ENCODE measurements around the gene ZNF546.

GRCh38 chr19:39966617-39967016 is 30.2 kb upstream of the ZNF546 start:
- TF ChIP-seq POLR2A (IDR thresholded peaks at IDR 0.05; ENCODE audit: low read length) (no peak), REST (IDR thresholded peaks at IDR 0.05) (no peak), CTCF (IDR thresholded peaks at IDR 0.05) (no peak), GATA3 (IDR thresholded peaks at IDR 0.05; ENCODE audit: borderline replicate concordance) (no peak), USF2 (IDR thresholded peaks at IDR 0.05) (no peak)
